ENCODE results near the gene APOL1.

The APOL1 gene

GRCh38 chr22:36210224-36210623 lies 42.7 kb upstream of the APOL1 start:
- DNase-seq (ENCODE audit: extremely low read depth, low read depth): no peak
- no peak for TF ChIP-seq CTCF (IDR thresholded peaks at IDR 0.05; ENCODE audit: low read depth, low read length)

- DNase-seq (ENCODE audit: extremely low read depth, low read depth): no peak
- no peak for TF ChIP-seq CTCF (IDR thresholded peaks at IDR 0.05; ENCODE audit: low read depth, low read length)
These were observed 41.6 kb upstream of the APOL1 start for GRCh38 chr22:36211237-36211861.

GRCh38 chr22:36212901-36213300 lies 40.0 kb upstream of the APOL1 start:
- no peak for TF ChIP-seq CTCF (IDR thresholded peaks at IDR 0.05; ENCODE audit: low read depth, low read length)
- DNase-seq (ENCODE audit: extremely low read depth, low read depth): no peak

DNA sequence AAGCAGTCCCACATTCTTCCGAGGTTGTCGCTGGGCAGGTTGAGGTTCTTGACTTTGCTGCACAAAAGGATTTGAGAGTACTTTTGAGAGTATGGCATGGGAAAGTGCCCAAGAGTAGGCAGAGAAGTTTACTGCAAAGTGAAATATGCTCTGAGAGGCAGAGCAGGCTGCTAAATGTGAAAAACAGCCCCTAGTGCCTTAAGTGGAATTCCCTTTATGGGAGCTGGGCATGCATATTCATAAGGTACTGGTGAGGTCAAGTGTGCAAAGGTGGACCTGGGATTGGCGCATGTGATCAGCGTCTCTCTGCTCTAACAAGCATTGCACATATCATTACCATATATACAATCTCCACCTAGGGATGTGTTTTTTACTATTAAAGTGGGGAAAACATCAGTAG lies 39.3 kb upstream of the APOL1 start:
- TF ChIP-seq CTCF (IDR thresholded peaks at IDR 0.05; ENCODE audit: low read depth, low read length): no peak
- DNase-seq (ENCODE audit: extremely low read depth, low read depth): no peak

- TF ChIP-seq CTCF (IDR thresholded peaks at IDR 0.05; ENCODE audit: low read depth, low read length): no peak
- DNase-seq (ENCODE audit: extremely low read depth, low read depth): no peak
These were observed 37.0 kb upstream of the APOL1 start for GRCh38 chr22:36215981-36216380.

DNA sequence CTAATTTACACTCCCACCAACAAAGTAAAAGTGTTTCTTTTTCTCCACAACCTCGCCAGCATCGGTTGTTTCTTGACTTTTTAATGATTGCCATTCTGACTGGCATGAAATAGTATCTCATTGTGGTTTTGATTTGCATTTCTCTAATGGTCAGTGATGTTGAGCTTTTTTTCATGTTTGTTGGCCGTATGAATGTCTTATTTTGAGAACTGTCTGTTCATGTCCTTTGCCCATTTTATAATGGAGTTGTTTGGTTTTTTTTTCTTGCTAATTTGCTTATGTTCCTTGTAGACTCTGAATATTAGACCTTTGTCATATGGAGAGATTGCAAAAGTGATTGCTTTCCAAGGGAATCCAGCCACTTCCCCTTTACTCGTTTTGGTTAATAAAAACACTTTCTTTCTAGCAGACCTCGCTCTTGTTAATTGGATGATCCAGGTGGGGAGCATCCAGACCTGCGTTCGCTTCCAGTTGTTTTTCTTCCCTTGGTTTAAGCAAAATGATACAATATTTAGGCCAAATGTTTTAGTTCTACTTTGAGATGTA lies 34.2 kb upstream of the APOL1 start:
- no peak for DNase-seq (ENCODE audit: extremely low read depth, low read depth)
- TF ChIP-seq CTCF (IDR thresholded peaks at IDR 0.05; ENCODE audit: low read depth, low read length): no peak

GRCh38 chr22:36220451-36220921 lies 32.4 kb upstream of the APOL1 start:
- no peak for TF ChIP-seq CTCF (IDR thresholded peaks at IDR 0.05; ENCODE audit: low read depth, low read length)
- DNase-seq (ENCODE audit: extremely low read depth, low read depth): no peak

Data from AG09319 (cell line).